Keratinocyte (primary cell): ENCODE data around the gene ZNF668. TPM values are rescaled to one million over a fixed set of nuclear protein-coding genes. Genes with fewer than 3 reads are reported as not detected.

ENCODE experiments used
- DNase-seq: peaks from one replicate; pipeline ENCODE4 v3.0.0-alpha.2; 2011; ENCODE audit warnings: low read depth, missing footprints, low spot score
- FAIRE-seq: peaks from 2 replicates; lab custom pipeline; 2011; peaks lifted over from hg19 to GRCh38; lab: Jason Lieb, UNC
- H2AFZ ChIP-seq: 2 replicates; pipeline ENCODE4 v1.6.0; 2012; ENCODE audit warnings: low read length, control low read depth, inconsistent platforms; ENCODE audit not compliant: control insufficient read depth
- H3K27ac ChIP-seq: 2 replicates; pipeline ENCODE4 v1.5.1; 2011; ENCODE audit warnings: low read length; ENCODE audit not compliant: control insufficient read depth, insufficient read depth
- H3K27me3 ChIP-seq: 3 replicates; pipeline ENCODE4 v1.6.0; 2011; ENCODE audit warnings: low read length; ENCODE audit not compliant: control insufficient read depth, insufficient read depth; ENCODE audit errors: extremely low read depth
- H3K36me3 ChIP-seq, 2 experiments: 2 replicates in 1 of 2; 3 replicates in 1 of 2; pipeline ENCODE4 v1.5.1; 2011; ENCODE audit warnings: low read length in 2 of 2, mild to moderate bottlenecking in 1 of 2; ENCODE audit not compliant: control insufficient read depth in 2 of 2, insufficient read depth in 2 of 2; ENCODE audit errors: extremely low read depth in 1 of 2
- H3K4me1 ChIP-seq: 3 replicates; pipeline ENCODE4 v1.5.1; 2011; ENCODE audit warnings: low read length; ENCODE audit not compliant: control insufficient read depth, insufficient read depth; ENCODE audit errors: extremely low read depth
- H3K4me2 ChIP-seq: 3 replicates; pipeline ENCODE4 v1.6.0; 2011; ENCODE audit warnings: low read depth, low read length; ENCODE audit not compliant: control insufficient read depth, insufficient read depth; ENCODE audit errors: extremely low read depth
- H3K4me3 ChIP-seq, 3 experiments: fragments of 200-600 bp in 1 of 3; sonication (generic) in 1 of 3; 2 replicates in 2 of 3; 3 replicates in 1 of 3; pipeline ENCODE4 v1.5.1; 2011 to 2016; ENCODE audit warnings: low read length in 3 of 3, mild to moderate bottlenecking in 3 of 3, control low read depth in 2 of 3, inconsistent platforms in 1 of 3, low read depth in 1 of 3, mixed read lengths in 1 of 3, mixed run types in 1 of 3, moderate library complexity in 1 of 3; ENCODE audit not compliant: control insufficient read depth in 2 of 3, insufficient read depth in 2 of 3; ENCODE audit errors: extremely low read depth in 1 of 3
- H3K79me2 ChIP-seq: 2 replicates; pipeline ENCODE4 v1.6.0; 2012; ENCODE audit warnings: low read length; ENCODE audit not compliant: control insufficient read depth, insufficient read depth
- H3K9ac ChIP-seq: 3 replicates; pipeline ENCODE4 v1.6.0; 2011; ENCODE audit warnings: low read length; ENCODE audit not compliant: control insufficient read depth, insufficient read depth; ENCODE audit errors: extremely low read depth
- H3K9me1 ChIP-seq: 3 replicates; pipeline ENCODE4 v1.6.0; 2011; ENCODE audit warnings: low read length; ENCODE audit not compliant: control insufficient read depth, insufficient read depth; ENCODE audit errors: extremely low read depth
- H3K9me3 ChIP-seq: 2 replicates; pipeline ENCODE4 v1.5.1; 2012; ENCODE audit warnings: low read depth, low read length; ENCODE audit not compliant: control insufficient read depth
- H4K20me1 ChIP-seq: 3 replicates; pipeline ENCODE4 v1.6.0; 2011; ENCODE audit warnings: low read length; ENCODE audit not compliant: control insufficient read depth, insufficient read depth; ENCODE audit errors: extremely low read depth
- EZH2 ChIP-seq: IDR thresholded peaks from one replicate; pipeline ENCODE4 v1.6.1; 2012; ENCODE audit warnings: inconsistent platforms, mild to moderate bottlenecking, low read length, moderate library complexity
- dilution Hi-C: fragments of 300-500 bp; cut with MboI; formaldehyde crosslinking; loops from one replicate; pipeline ENCODE4 v1.7.0; 2020; ENCODE audit warnings: low sequenced_read_pairs; ENCODE audit not compliant: extremely low pct_ligation_motif_present
- polyA plus RNA-seq, 5 experiments: library from polyadenylated mRNA; depleted of rRNA in 3 of 5; stranded (reverse) in 3 of 5; stranded (forward) in 1 of 5; unstranded in 1 of 5; fragments of >200 nt; gene quantifications; 1 replicate in 1 of 5; 2 replicates in 3 of 5; 3 replicates in 1 of 5; pipeline versions ENCODE4 v1.2.1 to v1.2.3, GENCODE V29; 2011 to 2012; ENCODE audit warnings: missing spikeins in 2 of 5, low read depth in 1 of 5, low replicate concordance in 1 of 5
- TF ChIP-seq, protein P1 (sequence below), 3 experiments: IDR thresholded peaks in 1 of 3; conservative IDR thresholded peaks in 1 of 3; optimal IDR thresholded peaks in 1 of 3; 2 replicates in 2 of 3; 3 replicates in 1 of 3; pipeline versions ENCODE3 to v1.5.1; 2011; ENCODE audit warnings: low read length in 3 of 3, mild to moderate bottlenecking in 3 of 3, moderate library complexity in 2 of 3, control low read depth in 1 of 3, inconsistent platforms in 1 of 3; ENCODE audit not compliant: insufficient read depth in 2 of 3; ENCODE audit errors: extremely low read depth in 1 of 3

ZNF668 gene
- polyA plus RNA-seq, 1 donor (not counting 4 experiments of a cell fraction or from before 2014, with no cell fraction given): 5.5 TPM

DNA sequence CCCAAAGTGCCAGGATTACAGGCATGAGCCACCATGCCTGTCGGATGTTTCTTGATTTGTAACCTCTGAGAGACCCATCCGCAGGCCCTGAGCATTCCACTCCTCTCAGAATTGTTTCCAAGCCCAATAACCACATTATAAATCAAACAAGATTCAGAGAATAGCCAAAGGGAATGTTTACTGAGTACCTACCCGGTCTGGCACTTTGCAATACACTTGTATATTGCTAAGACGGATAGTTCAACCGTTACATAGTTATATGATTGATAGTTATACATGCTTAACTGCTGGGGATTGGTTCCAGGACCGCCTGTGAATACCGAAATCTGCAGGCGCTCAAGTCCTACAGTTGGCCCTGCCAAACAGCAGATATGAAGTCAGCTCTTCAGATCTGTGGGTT is 40.4 kb upstream of the ZNF668 start:
- no peaks in the 10 kb centered on the region for H3K9me3 ChIP-seq
- H3K79me2 ChIP-seq: peaks cover 15% of the 10 kb centered on the region
- H3K27me3 ChIP-seq: no peaks in the 10 kb centered on the region
- no peak overlapping the region for H3K4me3 ChIP-seq
- H4K20me1 ChIP-seq: no peaks in the 10 kb centered on the region
- no peak overlapping the region for H3K4me2 ChIP-seq
- TF ChIP-seq, protein P1, sequence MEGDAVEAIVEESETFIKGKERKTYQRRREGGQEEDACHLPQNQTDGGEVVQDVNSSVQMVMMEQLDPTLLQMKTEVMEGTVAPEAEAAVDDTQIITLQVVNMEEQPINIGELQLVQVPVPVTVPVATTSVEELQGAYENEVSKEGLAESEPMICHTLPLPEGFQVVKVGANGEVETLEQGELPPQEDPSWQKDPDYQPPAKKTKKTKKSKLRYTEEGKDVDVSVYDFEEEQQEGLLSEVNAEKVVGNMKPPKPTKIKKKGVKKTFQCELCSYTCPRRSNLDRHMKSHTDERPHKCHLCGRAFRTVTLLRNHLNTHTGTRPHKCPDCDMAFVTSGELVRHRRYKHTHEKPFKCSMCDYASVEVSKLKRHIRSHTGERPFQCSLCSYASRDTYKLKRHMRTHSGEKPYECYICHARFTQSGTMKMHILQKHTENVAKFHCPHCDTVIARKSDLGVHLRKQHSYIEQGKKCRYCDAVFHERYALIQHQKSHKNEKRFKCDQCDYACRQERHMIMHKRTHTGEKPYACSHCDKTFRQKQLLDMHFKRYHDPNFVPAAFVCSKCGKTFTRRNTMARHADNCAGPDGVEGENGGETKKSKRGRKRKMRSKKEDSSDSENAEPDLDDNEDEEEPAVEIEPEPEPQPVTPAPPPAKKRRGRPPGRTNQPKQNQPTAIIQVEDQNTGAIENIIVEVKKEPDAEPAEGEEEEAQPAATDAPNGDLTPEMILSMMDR (optimal IDR thresholded peaks at IDR 0.05 in 1 of 3, IDR thresholded peaks at IDR 0.05 in 1 of 3, conservative IDR thresholded peaks at IDR 0.05 in 1 of 3; ENCODE audit: extremely low read depth in 1 of 3, insufficient read depth in 2 of 3, low read length in 3 of 3): no peak
- no peak for TF ChIP-seq EZH2
- H3K9ac ChIP-seq: no peak overlapping the region
- H3K9me1 ChIP-seq: peaks cover 2% of the 10 kb centered on the region
- FAIRE-seq (no peak), DNase-seq (no peak)
- peaks cover 24 to 25% of the 10 kb centered on the region in 2 experiments for H3K36me3 ChIP-seq
- dilution Hi-C loops: no loop called here
- peaks cover 15% of the 10 kb centered on the region for H3K4me1 ChIP-seq
- no peak overlapping the region for H3K27ac ChIP-seq
- H2AFZ ChIP-seq: no peak overlapping the region

DNA sequence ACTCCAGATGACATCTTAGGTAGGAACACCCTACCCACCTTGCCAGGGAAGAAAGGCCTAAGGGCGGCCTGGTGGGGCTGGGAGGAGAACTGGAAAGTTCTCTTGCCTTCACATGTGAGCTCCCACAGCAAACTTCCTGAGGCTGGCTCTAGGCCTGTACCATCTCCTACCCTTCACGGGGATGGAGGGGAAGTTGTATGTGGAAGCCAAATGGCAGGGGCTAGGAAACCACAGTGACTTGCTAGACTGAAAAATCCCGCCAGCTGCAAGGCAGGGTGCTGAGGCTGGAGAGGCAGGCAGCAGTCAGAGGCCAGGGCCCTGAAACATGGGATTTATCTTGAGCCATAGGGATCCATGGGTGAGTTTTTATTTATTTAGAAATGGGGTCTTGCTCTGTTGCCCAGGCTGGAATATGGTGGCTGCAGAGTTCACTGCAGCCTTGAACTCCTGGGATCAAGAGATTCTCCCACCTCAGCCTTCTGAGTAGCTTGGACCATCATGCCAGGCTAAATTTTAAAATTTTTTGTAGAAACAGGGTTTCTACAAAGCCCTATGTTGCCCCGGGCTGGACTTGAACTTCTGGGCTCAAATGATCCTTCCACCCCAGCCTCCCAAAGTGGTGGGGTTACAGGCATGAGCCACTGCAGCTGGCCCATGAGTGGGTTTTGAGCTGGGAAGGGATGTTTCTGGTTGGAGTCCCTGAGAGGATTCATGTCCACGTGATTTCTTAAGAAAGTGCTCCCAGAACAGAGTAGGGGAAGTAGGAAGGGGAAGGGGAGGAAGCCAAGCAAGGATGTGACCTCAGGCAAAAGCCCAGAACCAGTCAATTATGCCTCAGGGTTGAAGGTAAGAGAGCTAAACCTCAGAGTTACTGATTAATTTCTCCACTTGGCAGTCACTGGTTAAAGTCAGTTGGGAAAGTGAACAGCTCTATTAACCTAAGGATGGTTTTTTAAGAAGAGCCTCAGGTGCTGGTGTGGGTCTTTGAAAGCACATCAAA is 39.4 kb upstream of the ZNF668 start:
- no peak overlapping the region for H2AFZ ChIP-seq
- no peak overlapping the region for H3K4me3 ChIP-seq
- H3K9ac ChIP-seq: no peak overlapping the region
- FAIRE-seq (no peak), DNase-seq (no peak)
- peaks cover 12% of the 10 kb centered on the region for H3K4me1 ChIP-seq
- H3K36me3 ChIP-seq: peaks cover 18 to 24% of the 10 kb centered on the region in 2 experiments
- H3K79me2 ChIP-seq: peaks cover 20% of the 10 kb centered on the region
- H3K9me3 ChIP-seq: no peaks in the 10 kb centered on the region
- H3K4me2 ChIP-seq: no peak overlapping the region
- H4K20me1 ChIP-seq: no peaks in the 10 kb centered on the region
- TF ChIP-seq EZH2: no peak
- TF ChIP-seq, protein P1 (optimal IDR thresholded peaks at IDR 0.05 in 1 of 3, IDR thresholded peaks at IDR 0.05 in 1 of 3, conservative IDR thresholded peaks at IDR 0.05 in 1 of 3; ENCODE audit: extremely low read depth in 1 of 3, insufficient read depth in 2 of 3, low read length in 3 of 3): no peak
- H3K27ac ChIP-seq: no peak overlapping the region
- H3K27me3 ChIP-seq: no peaks in the 10 kb centered on the region
- no peaks in the 10 kb centered on the region for H3K9me1 ChIP-seq
- dilution Hi-C loops: no loop called here
